Putamen (tissue), 1 donor: ENCODE results near the gene MLH3.

Experiments used
- DNase-seq: peaks from one replicate; pipeline ENCODE4 v3.0.0-alpha.2; 2016; ENCODE audit warnings: low spot score

MLH3 gene

DNA sequence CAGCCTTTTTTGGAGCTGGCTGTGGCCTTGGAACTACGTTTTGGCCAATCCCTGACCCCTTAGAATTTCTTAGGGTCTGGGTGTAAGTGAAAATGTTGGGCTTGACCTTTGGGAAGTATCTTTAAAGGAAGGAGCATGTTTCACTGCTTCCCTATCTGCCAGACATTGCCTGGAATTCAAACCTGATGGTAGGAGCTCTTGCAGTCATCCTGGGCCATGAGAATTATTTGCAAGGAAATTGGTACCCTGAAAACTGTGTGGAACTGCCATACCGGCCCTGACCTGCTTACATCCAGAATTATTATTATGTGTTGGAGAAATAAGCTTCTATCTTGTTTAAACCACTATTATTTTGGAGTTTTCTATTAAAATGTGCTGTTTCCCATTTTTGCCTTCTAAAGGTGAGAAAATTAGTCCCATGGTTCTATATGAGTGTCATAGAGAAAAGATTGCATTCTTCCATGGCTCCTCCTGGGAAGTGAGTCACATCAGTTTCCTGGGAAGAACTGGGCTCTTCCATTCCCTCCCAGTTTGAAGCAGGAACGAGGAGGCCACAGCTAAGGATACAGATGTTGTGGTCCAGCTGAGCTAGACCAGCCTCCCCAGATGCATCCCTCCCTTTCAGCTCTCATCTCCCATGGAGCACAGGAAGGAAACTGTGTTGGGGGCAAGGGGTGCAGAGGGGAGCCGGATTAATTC, 86.3 kb downstream of the MLH3 start:
- DNase-seq = no peak
